DND-41 (cell line): ENCODE results near the gene ARRDC1.

Source experiments
- ATAC-seq: fragments of 200-7000 bp; cut with Tn5 transposase; 3 replicates; pipeline ENCODE4 v1.9.1; 2021; ENCODE audit warnings: low read depth; ENCODE audit not compliant: insufficient read depth
- DNase-seq: peaks from one replicate; pipeline ENCODE4 v3.0.0-alpha.2; 2020
- H2AFZ ChIP-seq: 2 replicates; pipeline ENCODE4 v1.6.0; 2012; ENCODE audit warnings: low read depth, low read length
- H3K27ac ChIP-seq: 2 replicates; pipeline ENCODE4 v1.5.1; 2012; ENCODE audit warnings: low read length, inconsistent platforms
- H3K27me3 ChIP-seq: fragments of 200-600 bp; sonication (generic); 2 replicates; pipeline ENCODE4 v1.6.0; 2012; ENCODE audit warnings: low read length, mild to moderate bottlenecking, inconsistent platforms; ENCODE audit not compliant: insufficient read depth, poor library complexity
- H3K36me3 ChIP-seq: 2 replicates; pipeline ENCODE4 v1.5.1; 2012; ENCODE audit warnings: low read length, inconsistent platforms; ENCODE audit not compliant: insufficient read depth
- H3K4me1 ChIP-seq: 2 replicates; pipeline ENCODE4 v1.5.1; 2012; ENCODE audit warnings: mild to moderate bottlenecking, low read length; ENCODE audit not compliant: insufficient read depth
- H3K4me2 ChIP-seq: 2 replicates; pipeline ENCODE4 v1.6.0; 2012; ENCODE audit warnings: mild to moderate bottlenecking, moderate library complexity, low read length, inconsistent platforms; ENCODE audit not compliant: insufficient read depth
- H3K4me3 ChIP-seq, 2 experiments: fragments of 200-600 bp in 1 of 2; shearing (Covaris generic) in 1 of 2; 2 replicates each; pipeline ENCODE4 v1.5.1; 2012 to 2016; ENCODE audit warnings: inconsistent platforms in 2 of 2, low read length in 2 of 2, mild to moderate bottlenecking in 2 of 2, low read depth in 1 of 2, moderate library complexity in 1 of 2
- H3K79me2 ChIP-seq: 2 replicates; pipeline ENCODE4 v1.6.0; 2012; ENCODE audit warnings: low read length, inconsistent platforms; ENCODE audit not compliant: insufficient read depth
- H3K9ac ChIP-seq: 2 replicates; pipeline ENCODE4 v1.6.0; 2012; ENCODE audit warnings: low read depth, mild to moderate bottlenecking, inconsistent platforms, low read length, moderate library complexity
- H3K9me3 ChIP-seq: 2 replicates; pipeline ENCODE4 v1.5.1; 2012; ENCODE audit warnings: low read length, moderate library complexity, mild to moderate bottlenecking, inconsistent platforms; ENCODE audit not compliant: insufficient read depth, severe bottlenecking
- H4K20me1 ChIP-seq: 2 replicates; pipeline ENCODE4 v1.6.0; 2012; ENCODE audit warnings: low read length; ENCODE audit not compliant: insufficient read depth
- EZH2 ChIP-seq: IDR thresholded peaks from 3 replicates; pipeline ENCODE4 v1.6.1; 2012; ENCODE audit warnings: borderline replicate concordance, low read depth, mild to moderate bottlenecking, moderate library complexity, low read length, inconsistent platforms; ENCODE audit not compliant: severe bottlenecking
- TF ChIP-seq, protein P1 (sequence below): IDR thresholded peaks from 2 replicates; pipeline ENCODE4 v1.5.1; 2012; ENCODE audit warnings: borderline replicate concordance, low read length, moderate library complexity, mild to moderate bottlenecking; ENCODE audit not compliant: poor library complexity, severe bottlenecking; ENCODE audit errors: extremely low read depth

Gene ARRDC1

DNA sequence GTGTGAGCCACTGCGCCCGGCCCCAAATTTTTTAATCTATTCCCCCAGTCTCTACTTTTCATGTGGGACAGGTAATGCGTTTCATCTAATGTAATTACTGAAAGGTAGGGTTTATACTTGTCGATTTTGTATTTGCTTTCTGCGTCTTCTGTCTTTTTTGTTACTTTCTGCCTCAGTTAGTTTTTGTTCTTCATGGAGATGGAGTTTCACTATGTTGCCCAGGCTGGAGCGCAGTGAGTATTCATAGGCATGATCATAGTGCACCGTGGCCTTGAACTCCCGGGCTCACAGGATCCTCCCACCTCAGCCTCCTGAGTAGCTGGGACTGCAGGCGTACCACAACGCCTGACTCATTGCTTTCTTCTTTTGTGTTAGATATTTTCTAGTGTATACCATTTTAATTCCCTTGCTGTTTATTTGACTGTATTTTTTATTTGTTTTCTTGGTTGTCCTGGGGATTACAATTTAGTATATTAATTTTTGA is 36.7 kb downstream of the ARRDC1 start:
- H3K27ac ChIP-seq = no peak overlapping the region
- peaks cover 64% of the 10 kb centered on the region for H4K20me1 ChIP-seq
- H3K4me2 ChIP-seq = no peak overlapping the region
- no peaks in the 10 kb centered on the region for H3K9me3 ChIP-seq
- ATAC-seq (no peak), DNase-seq (no peak)
- peaks cover 96% of the 10 kb centered on the region for H3K79me2 ChIP-seq
- H2AFZ ChIP-seq = no peak overlapping the region
- H3K4me3 ChIP-seq = no peak overlapping the region
- H3K4me1 ChIP-seq = 0 out of 2 replicates have a peak, but pooled peaks cover 3% of the 10 kb centered on the region
- peaks cover 14% of the 10 kb centered on the region for H3K36me3 ChIP-seq
- H3K9ac ChIP-seq = no peak overlapping the region
- H3K27me3 ChIP-seq = no peaks in the 10 kb centered on the region
- TF ChIP-seq, protein P1, sequence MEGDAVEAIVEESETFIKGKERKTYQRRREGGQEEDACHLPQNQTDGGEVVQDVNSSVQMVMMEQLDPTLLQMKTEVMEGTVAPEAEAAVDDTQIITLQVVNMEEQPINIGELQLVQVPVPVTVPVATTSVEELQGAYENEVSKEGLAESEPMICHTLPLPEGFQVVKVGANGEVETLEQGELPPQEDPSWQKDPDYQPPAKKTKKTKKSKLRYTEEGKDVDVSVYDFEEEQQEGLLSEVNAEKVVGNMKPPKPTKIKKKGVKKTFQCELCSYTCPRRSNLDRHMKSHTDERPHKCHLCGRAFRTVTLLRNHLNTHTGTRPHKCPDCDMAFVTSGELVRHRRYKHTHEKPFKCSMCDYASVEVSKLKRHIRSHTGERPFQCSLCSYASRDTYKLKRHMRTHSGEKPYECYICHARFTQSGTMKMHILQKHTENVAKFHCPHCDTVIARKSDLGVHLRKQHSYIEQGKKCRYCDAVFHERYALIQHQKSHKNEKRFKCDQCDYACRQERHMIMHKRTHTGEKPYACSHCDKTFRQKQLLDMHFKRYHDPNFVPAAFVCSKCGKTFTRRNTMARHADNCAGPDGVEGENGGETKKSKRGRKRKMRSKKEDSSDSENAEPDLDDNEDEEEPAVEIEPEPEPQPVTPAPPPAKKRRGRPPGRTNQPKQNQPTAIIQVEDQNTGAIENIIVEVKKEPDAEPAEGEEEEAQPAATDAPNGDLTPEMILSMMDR = no peak
- TF ChIP-seq EZH2 = no peak

DNA sequence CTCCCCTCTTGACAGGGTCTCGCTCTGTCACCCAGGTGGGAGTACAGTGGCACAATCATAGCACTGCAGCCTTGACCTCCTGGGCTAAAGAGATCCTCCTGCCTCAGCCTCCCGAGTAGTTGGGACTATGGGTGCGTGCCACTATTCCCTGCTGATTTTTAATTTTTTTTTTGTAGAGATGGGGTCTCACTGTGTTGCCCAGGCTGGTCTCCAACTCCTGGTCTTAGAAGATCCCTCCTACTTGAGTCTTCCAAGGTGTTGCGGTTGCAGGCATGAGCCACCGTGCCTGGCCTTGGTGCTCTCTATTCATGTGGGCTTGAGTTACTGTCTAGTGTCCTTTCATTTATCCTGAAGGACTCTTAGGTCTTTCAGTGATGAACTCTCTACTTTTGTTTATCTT is 37.4 kb downstream of the ARRDC1 start:
- H3K4me2 ChIP-seq = no peak overlapping the region
- H2AFZ ChIP-seq = no peak overlapping the region
- H3K4me3 ChIP-seq = no peak overlapping the region
- peaks cover 96% of the 10 kb centered on the region for H3K79me2 ChIP-seq
- H3K9me3 ChIP-seq = no peaks in the 10 kb centered on the region
- H3K4me1 ChIP-seq = 0 out of 2 replicates have a peak, but pooled peaks cover 3% of the 10 kb centered on the region
- peaks cover 20% of the 10 kb centered on the region for H3K36me3 ChIP-seq
- H3K9ac ChIP-seq = no peak overlapping the region
- no peaks in the 10 kb centered on the region for H3K27me3 ChIP-seq
- ATAC-seq = no peak
- no peak for TF ChIP-seq EZH2
- TF ChIP-seq, protein P1 = no peak
- no peak overlapping the region for H3K27ac ChIP-seq
- peaks cover 64% of the 10 kb centered on the region for H4K20me1 ChIP-seq
- no peak for DNase-seq

DNA sequence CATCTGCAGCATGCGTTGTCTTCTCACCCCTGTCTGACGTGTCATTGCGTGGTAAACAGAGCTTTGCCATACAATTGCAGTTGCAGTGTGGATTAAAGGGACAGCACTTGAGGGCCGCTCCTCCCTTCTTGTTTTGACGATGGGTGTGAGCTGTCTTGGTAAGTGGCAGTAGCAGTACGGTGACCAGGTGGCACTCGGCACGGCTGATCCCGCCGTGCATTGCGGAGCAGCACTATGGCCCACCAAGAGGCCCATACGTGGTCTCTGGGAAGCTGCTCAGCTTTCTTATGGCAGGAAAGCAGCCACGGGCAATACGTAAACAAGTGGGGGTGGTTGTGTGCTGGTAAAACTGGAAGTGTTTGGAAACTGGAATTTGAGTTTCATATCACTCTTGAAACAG is 38.4 kb downstream of the ARRDC1 start:
- Histone ChIP-seq H3K4me2 (no peak overlapping the region), H3K9me3 (no peaks in the 10 kb centered on the region), H3K27me3 (no peaks in the 10 kb centered on the region), H2AFZ (no peak overlapping the region), H3K27ac (no peak overlapping the region), H3K79me2 (peaks cover 96% of the 10 kb centered on the region), H3K9ac (no peak overlapping the region), H4K20me1 (peaks cover 68% of the 10 kb centered on the region), H3K4me3 (no peak overlapping the region), H3K36me3 (peaks cover 20% of the 10 kb centered on the region), H3K4me1 (no peaks in the 10 kb centered on the region)
- ATAC-seq = no peak
- no peak for TF ChIP-seq EZH2
- TF ChIP-seq, protein P1 = no peak
- DNase-seq = no peak

DNA sequence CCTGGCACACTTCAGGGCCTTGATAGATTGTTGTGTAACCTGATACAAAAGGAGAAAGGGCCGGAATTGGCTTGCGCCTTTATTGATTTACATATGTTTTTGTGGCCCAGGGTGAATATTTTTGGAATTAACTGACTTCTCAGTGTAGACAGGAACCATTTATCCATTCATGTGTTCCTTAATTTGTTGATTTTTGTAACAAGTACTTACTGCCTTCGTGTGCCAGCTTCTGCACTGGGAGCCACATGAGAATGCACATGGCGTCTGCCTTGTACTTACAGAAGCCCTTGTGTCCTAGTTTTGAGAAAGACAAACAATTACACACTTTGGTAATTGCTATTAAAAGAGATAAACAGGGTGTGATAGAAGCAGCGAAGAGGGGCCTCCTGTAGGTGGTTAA is 39.7 kb downstream of the ARRDC1 start:
- no peak overlapping the region for H3K27ac ChIP-seq
- H3K27me3 ChIP-seq = no peaks in the 10 kb centered on the region
- H3K36me3 ChIP-seq = peaks cover 20% of the 10 kb centered on the region
- H3K9me3 ChIP-seq = no peaks in the 10 kb centered on the region
- DNase-seq (no peak), ATAC-seq (no peak)
- no peak overlapping the region for H3K4me2 ChIP-seq
- no peak overlapping the region for H2AFZ ChIP-seq
- H4K20me1 ChIP-seq = peaks cover 70% of the 10 kb centered on the region
- no peaks in the 10 kb centered on the region for H3K4me1 ChIP-seq
- no peak overlapping the region for H3K4me3 ChIP-seq
- peaks cover 95% of the 10 kb centered on the region for H3K79me2 ChIP-seq
- no peak overlapping the region for H3K9ac ChIP-seq
- TF ChIP-seq, protein P1 = no peak
- TF ChIP-seq EZH2 = no peak
